Neural cell (in vitro differentiated cells): ENCODE results near the gene DDX56. TPM values are rescaled to one million over a fixed set of nuclear protein-coding genes. Genes with fewer than 3 reads are reported as not detected.
A peak's percentile ranks its signal among the peaks of the same experiment; 100 is the strongest.

Experiments used
- H2AFZ ChIP-seq: fragments of 200-600, 300-800 bp; sonication (generic), shearing (Covaris generic); 2 replicates; pipeline ENCODE4 v1.6.0; 2014; ENCODE audit warnings: low read depth, mild to moderate bottlenecking, antibody characterized with exemption, low read length, moderate library complexity
- H3F3A ChIP-seq: fragments of 200-600 bp; shearing (Covaris generic); 2 replicates; pipeline ENCODE4 v1.6.1; 2016; ENCODE audit warnings: mild to moderate bottlenecking, moderate library complexity, mixed read lengths, antibody characterized with exemption, low read length; ENCODE audit not compliant: insufficient read depth, poor library complexity, severe bottlenecking
- H3K27ac ChIP-seq: fragments of 200-600, 300-800 bp; sonication (generic), shearing (Covaris generic); 2 replicates; pipeline ENCODE4 v1.5.1; 2014; ENCODE audit warnings: mild to moderate bottlenecking, low read length, moderate library complexity
- H3K27me3 ChIP-seq: fragments of 300-800, 200-600 bp; sonication (generic), shearing (Covaris generic); 2 replicates; pipeline ENCODE4 v1.6.0; 2014; ENCODE audit warnings: mild to moderate bottlenecking, low read depth, low read length, moderate library complexity; ENCODE audit not compliant: insufficient read depth
- H3K36me3 ChIP-seq: fragments of 300-800, 200-600 bp; sonication (generic), shearing (Covaris generic); 2 replicates; pipeline ENCODE4 v1.5.1; 2014; ENCODE audit warnings: mild to moderate bottlenecking, antibody characterized with exemption, low read length, moderate library complexity; ENCODE audit not compliant: insufficient read depth
- H3K4me2 ChIP-seq: fragments of 300-800, 200-600 bp; sonication (generic), shearing (Covaris generic); 2 replicates; pipeline ENCODE4 v1.6.0; 2014; ENCODE audit warnings: mild to moderate bottlenecking, low read length
- H3K4me3 ChIP-seq: fragments of 300-800, 200-600 bp; sonication (generic), shearing (Covaris generic); 2 replicates; pipeline ENCODE4 v1.5.1; 2014; ENCODE audit warnings: mild to moderate bottlenecking, low read length, moderate library complexity
- H3K79me2 ChIP-seq: fragments of 200-600 bp; shearing (Covaris generic); replicated peaks from 2 replicates; pipeline ENCODE4 v1.6.0; 2014; ENCODE audit warnings: mild to moderate bottlenecking, low read length, moderate library complexity; ENCODE audit not compliant: insufficient read depth
- H3K9ac ChIP-seq: fragments of 300-800, 200-600 bp; sonication (generic), shearing (Covaris generic); 2 replicates; pipeline ENCODE4 v1.6.1; 2016; ENCODE audit warnings: mild to moderate bottlenecking, low read length, mixed read lengths
- H3K9me2 ChIP-seq: fragments of 200-600 bp; shearing (Covaris generic); 2 replicates; pipeline ENCODE4 v1.6.1; 2016; ENCODE audit warnings: mild to moderate bottlenecking, low read length, mixed read lengths; ENCODE audit not compliant: insufficient read depth
- H3K9me3 ChIP-seq: fragments of 200-600, 300-800 bp; sonication (generic), shearing (Covaris generic); 2 replicates; pipeline ENCODE4 v1.6.1; 2016; ENCODE audit warnings: mild to moderate bottlenecking, mixed run types, low read length, moderate library complexity, mixed read lengths
- H4K20me1 ChIP-seq: fragments of 200-600 bp; shearing (Covaris generic); 2 replicates; pipeline ENCODE4 v1.6.1; 2016; ENCODE audit warnings: mild to moderate bottlenecking, mixed run types; ENCODE audit not compliant: insufficient read depth
- CTCF ChIP-seq: fragments of 450-650 bp; IDR thresholded peaks from 2 replicates; pipeline ENCODE4 v1.5.1; 2014; ENCODE audit warnings: antibody characterized with exemption, mild to moderate bottlenecking, moderate library complexity; ENCODE audit not compliant: poor library complexity, severe bottlenecking
- EP300 ChIP-seq: fragments of 450-650 bp; conservative IDR thresholded peaks from 2 replicates; pipeline ENCODE4 v1.6.1; 2014; ENCODE audit warnings: antibody characterized with exemption, mild to moderate bottlenecking, moderate library complexity; ENCODE audit not compliant: poor library complexity, severe bottlenecking
- EZH2 ChIP-seq: fragments of 200-600, 300-800 bp; shearing (Covaris generic), sonication (generic); IDR thresholded peaks from 2 replicates; pipeline ENCODE4 v1.6.1; 2014; ENCODE audit warnings: antibody characterized with exemption, low read length, borderline replicate concordance, mild to moderate bottlenecking; ENCODE audit not compliant: insufficient read depth, poor library complexity, severe bottlenecking
- MXI1 ChIP-seq: fragments of 450-650 bp; conservative IDR thresholded peaks from 2 replicates; pipeline ENCODE4 v1.6.1; 2014; ENCODE audit warnings: antibody characterized with exemption, mild to moderate bottlenecking; ENCODE audit not compliant: poor library complexity, severe bottlenecking
- POLR2AphosphoS5 ChIP-seq: IDR thresholded peaks from 2 replicates; pipeline ENCODE4 v1.6.1; 2012
- RAD21 ChIP-seq: fragments of 450-650 bp; conservative IDR thresholded peaks from 2 replicates; pipeline ENCODE4 v1.6.1; 2014; ENCODE audit warnings: antibody characterized with exemption, mild to moderate bottlenecking, moderate library complexity
- SMC3 ChIP-seq: fragments of 450-650 bp; conservative IDR thresholded peaks from 2 replicates; pipeline ENCODE4 v1.6.1; 2014; ENCODE audit warnings: antibody characterized with exemption, mild to moderate bottlenecking, moderate library complexity; ENCODE audit not compliant: poor library complexity
- TAF1 ChIP-seq: IDR thresholded peaks from 2 replicates; pipeline ENCODE4 v1.6.1; 2012; ENCODE audit warnings: low read depth
- polyA plus RNA-seq: library from polyadenylated mRNA; depleted of rRNA; stranded (reverse); fragments of >200 nt; gene quantifications from 2 replicates; pipeline ENCODE4 v1.2.3, GENCODE V29; 2014
- TF ChIP-seq, protein P1 (sequence below): IDR thresholded peaks from 2 replicates; pipeline ENCODE4 v1.6.1; 2012; ENCODE audit warnings: borderline replicate concordance

Gene DDX56
- polyA plus RNA-seq, 1 donor from 2014 or later, result 80.6 TPM

DNA sequence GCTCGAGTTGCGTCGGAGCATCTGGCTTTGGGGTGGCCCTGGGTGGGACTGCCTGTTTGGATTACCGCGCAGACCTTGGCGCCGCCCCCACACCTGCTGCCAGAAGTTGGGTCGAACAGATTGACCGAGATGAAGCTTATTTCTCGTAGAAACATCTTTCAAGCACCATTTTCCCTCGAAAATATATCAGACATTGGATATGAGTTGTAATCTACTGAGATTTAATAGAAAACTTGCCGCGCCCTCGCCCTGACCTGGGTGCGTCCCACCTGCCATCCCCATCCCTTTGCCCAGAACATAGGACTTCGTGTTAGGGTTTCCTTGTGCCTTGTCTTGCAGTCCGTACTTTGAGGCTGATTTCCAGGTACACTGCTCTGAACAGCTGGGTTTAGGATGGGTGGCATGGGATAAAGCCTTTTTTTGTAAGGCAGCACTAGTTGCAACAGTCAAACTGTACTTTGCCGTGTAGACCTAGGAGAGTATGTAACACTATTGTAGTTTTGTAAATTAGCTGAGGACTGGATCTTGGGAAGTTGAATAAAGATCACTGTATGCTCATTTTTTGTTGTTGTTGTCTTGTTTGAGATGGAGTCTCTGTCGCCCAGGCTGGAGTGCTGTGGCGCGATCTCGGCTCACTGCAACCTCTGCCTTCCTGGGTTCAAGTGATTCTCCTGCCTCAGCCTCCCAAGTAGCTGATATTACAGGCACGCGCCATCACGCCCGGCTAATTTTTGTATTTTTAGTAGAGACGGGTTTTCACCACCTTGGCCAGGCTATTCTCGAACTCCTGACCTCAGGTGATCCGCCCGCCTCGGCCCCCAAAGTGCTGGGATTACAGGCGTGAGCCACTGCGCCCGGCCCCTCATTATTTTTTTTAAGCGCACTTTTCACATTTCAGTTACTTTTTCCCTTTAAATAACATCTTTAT is 33.7 kb upstream of the DDX56 start:
- H3K9me3 ChIP-seq, result no peaks in the 10 kb centered on the region
- TF ChIP-seq EP300, result no peak
- no peak for TF ChIP-seq POLR2AphosphoS5
- TF ChIP-seq EZH2, result no peak
- TF ChIP-seq TAF1, result no peak
- TF ChIP-seq MXI1, result peak; percentile 9
- TF ChIP-seq SMC3, result no peak
- H3K4me2 ChIP-seq, result peak overlapping the region; percentile 99
- peak overlapping the region; percentile 80 for H2AFZ ChIP-seq
- H4K20me1 ChIP-seq, result no peaks in the 10 kb centered on the region
- H3K9me2 ChIP-seq, result no peaks in the 10 kb centered on the region
- no peaks in the 10 kb centered on the region for H3K27me3 ChIP-seq
- H3K27ac ChIP-seq, result peak overlapping the region; percentile 97
- H3K9ac ChIP-seq, result peak overlapping the region; percentile 94
- peak overlapping the region; percentile 90 for H3K4me3 ChIP-seq
- H3K79me2 ChIP-seq, result peaks cover 41% of the 10 kb centered on the region
- H3F3A ChIP-seq, result no peaks in the 10 kb centered on the region
- H3K36me3 ChIP-seq, result no peaks in the 10 kb centered on the region

DNA sequence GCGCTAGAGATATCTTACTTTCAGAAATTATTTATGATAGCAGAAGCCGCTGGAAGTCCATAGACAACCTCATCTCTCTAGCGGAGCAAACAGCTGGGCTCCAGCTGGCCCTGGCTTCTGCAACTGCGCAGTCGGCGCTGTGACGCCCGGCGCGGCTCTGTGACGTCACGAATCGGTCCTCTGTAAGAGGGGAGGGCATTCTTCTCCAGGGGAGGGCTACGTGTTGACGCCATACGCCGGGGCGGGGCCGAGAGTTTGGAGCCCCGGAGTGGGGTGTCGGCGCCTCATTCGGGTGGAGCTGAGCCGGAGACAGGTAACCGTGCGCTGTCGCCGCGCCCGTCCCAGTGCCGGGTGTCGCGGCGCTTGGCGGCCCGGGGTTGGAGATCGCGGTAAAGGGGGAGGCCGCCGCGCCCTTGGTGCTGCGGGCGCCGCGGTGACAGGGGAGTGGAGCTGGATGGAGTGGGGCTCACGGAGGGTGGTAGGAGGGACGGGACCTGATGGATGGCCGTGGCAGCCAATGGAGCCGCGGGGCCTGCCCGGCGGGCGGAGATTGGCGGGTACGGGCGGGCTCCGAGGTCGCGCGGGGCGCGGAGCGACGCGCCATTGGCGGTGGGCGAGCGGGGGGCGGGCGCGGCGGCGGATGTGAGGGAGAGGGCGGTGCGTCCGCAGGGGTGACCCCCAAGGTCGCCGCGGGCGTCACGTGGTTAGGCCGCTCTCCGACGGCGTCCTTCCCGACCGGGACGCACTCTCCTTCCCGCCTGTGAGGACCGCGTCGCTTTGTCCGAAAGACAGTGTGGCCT is 32.8 kb upstream of the DDX56 start, which contains the start of gene OGDH:
Gene OGDH (plus strand): TSS at position 287 of the 800 bp plus-strand sequence. CDS start 17,717 bp downstream, outside the sequence.
- Histone ChIP-seq H3K9ac (peak within 1 kb of the TSS; percentile 94), H3K9me2 (no peaks in the 10 kb centered on the region), H3K4me2 (peak within 1 kb of the TSS; percentile 99), H3K4me3 (peak within 1 kb of the TSS; percentile 90), H3K9me3 (no peaks in the 10 kb centered on the region), H4K20me1 (no peaks in the 10 kb centered on the region), H3K27ac (peak within 1 kb of the TSS; percentile 97), H3K36me3 (no peaks in the 10 kb centered on the region), H3F3A (no peaks in the 10 kb centered on the region), H2AFZ (peak within 1 kb of the TSS; percentile 90), H3K27me3 (no peaks in the 10 kb centered on the region), H3K79me2 (peaks cover 34% of the 10 kb centered on the region)
- TF ChIP-seq EZH2 (no peak), EP300 (peak; percentile 85), RAD21 (no peak), SMC3 (peak; percentile 38), POLR2AphosphoS5 (peak; percentile 92), TAF1 (no peak), CTCF (no peak), MXI1 (peak; percentile 79)
- TF ChIP-seq, protein P1, sequence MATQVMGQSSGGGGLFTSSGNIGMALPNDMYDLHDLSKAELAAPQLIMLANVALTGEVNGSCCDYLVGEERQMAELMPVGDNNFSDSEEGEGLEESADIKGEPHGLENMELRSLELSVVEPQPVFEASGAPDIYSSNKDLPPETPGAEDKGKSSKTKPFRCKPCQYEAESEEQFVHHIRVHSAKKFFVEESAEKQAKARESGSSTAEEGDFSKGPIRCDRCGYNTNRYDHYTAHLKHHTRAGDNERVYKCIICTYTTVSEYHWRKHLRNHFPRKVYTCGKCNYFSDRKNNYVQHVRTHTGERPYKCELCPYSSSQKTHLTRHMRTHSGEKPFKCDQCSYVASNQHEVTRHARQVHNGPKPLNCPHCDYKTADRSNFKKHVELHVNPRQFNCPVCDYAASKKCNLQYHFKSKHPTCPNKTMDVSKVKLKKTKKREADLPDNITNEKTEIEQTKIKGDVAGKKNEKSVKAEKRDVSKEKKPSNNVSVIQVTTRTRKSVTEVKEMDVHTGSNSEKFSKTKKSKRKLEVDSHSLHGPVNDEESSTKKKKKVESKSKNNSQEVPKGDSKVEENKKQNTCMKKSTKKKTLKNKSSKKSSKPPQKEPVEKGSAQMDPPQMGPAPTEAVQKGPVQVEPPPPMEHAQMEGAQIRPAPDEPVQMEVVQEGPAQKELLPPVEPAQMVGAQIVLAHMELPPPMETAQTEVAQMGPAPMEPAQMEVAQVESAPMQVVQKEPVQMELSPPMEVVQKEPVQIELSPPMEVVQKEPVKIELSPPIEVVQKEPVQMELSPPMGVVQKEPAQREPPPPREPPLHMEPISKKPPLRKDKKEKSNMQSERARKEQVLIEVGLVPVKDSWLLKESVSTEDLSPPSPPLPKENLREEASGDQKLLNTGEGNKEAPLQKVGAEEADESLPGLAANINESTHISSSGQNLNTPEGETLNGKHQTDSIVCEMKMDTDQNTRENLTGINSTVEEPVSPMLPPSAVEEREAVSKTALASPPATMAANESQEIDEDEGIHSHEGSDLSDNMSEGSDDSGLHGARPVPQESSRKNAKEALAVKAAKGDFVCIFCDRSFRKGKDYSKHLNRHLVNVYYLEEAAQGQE, result peak; percentile 91
